HepG2 (cell line): ENCODE measurements around the gene ELFN1. TPM values are rescaled to one million over a fixed set of nuclear protein-coding genes. Genes with fewer than 3 reads are reported as not detected.
A peak's percentile ranks its signal among the peaks of the same experiment; 100 is the strongest.

Experiments used
- ATF7-NPFF ChIP-seq: sonication (generic); formaldehyde crosslinking; IDR thresholded peaks from 2 replicates; pipeline ENCODE4 v1.8.1; 2023; ENCODE audit warnings: mild to moderate bottlenecking, low read depth, missing genetic modification reagents, moderate library complexity
- CBFB ChIP-seq: sonication (generic); formaldehyde crosslinking; IDR thresholded peaks from 2 replicates; pipeline ENCODE4 v1.4.0; 2020; ENCODE audit warnings: missing genetic modification reagents
- CTCF ChIP-seq: sonication (generic); formaldehyde crosslinking; IDR thresholded peaks from 2 replicates; pipeline ENCODE4 v1.5.0; 2020; ENCODE audit warnings: mild to moderate bottlenecking, missing genetic modification reagents, moderate library complexity
- NKX3-1 ChIP-seq: sonication (generic); formaldehyde crosslinking; IDR thresholded peaks from 2 replicates; pipeline ENCODE4 v1.5.0; 2020; ENCODE audit warnings: missing genetic modification reagents
- SCMH1 ChIP-seq: sonication (generic); formaldehyde crosslinking; IDR thresholded peaks from 2 replicates; pipeline ENCODE4 v1.9.0; 2021; ENCODE audit warnings: missing genetic modification reagents, mild to moderate bottlenecking, borderline replicate concordance
- STAT5B ChIP-seq: sonication (generic); formaldehyde crosslinking; IDR thresholded peaks from 2 replicates; pipeline ENCODE4 v1.4.0; 2020; ENCODE audit warnings: missing genetic modification reagents
- XRCC5 ChIP-seq: fragments of 200-400 bp; formaldehyde crosslinking; optimal IDR thresholded peaks from 2 replicates; pipeline ENCODE3; 2017; ENCODE audit warnings: mild to moderate bottlenecking, low read length
- ZBTB49 ChIP-seq: sonication (generic); formaldehyde crosslinking; IDR thresholded peaks from 2 replicates; pipeline ENCODE4 v1.4.0; 2020; ENCODE audit warnings: missing genetic modification reagents, borderline replicate concordance
- ZNF501 ChIP-seq: sonication (generic); formaldehyde crosslinking; IDR thresholded peaks from 2 replicates; pipeline ENCODE4 v1.5.1; 2020; ENCODE audit warnings: mild to moderate bottlenecking, moderate library complexity, missing genetic modification reagents
- ZNF556 ChIP-seq: sonication (generic); formaldehyde crosslinking; IDR thresholded peaks from 2 replicates; pipeline ENCODE4 v1.4.0; 2020; ENCODE audit warnings: mild to moderate bottlenecking, missing genetic modification reagents, borderline replicate concordance
- ZNF558 ChIP-seq: sonication (generic); formaldehyde crosslinking; IDR thresholded peaks from 2 replicates; pipeline ENCODE4 v1.9.0; 2022; ENCODE audit warnings: mild to moderate bottlenecking, missing genetic modification reagents, borderline replicate concordance
- ZNF615 ChIP-seq: sonication (generic); formaldehyde crosslinking; IDR thresholded peaks from 2 replicates; pipeline ENCODE4 v1.5.0; 2020; ENCODE audit warnings: mild to moderate bottlenecking, missing genetic modification reagents, borderline replicate concordance
- ZSCAN22 ChIP-seq: sonication (generic); formaldehyde crosslinking; IDR thresholded peaks from 2 replicates; pipeline ENCODE4 v1.4.0; 2020; ENCODE audit warnings: mild to moderate bottlenecking, missing genetic modification reagents
- ZSCAN5A ChIP-seq: sonication (generic); formaldehyde crosslinking; IDR thresholded peaks from 2 replicates; pipeline ENCODE4 v1.8.0; 2022; ENCODE audit warnings: mild to moderate bottlenecking, missing genetic modification reagents, borderline replicate concordance
- polyA plus RNA-seq, 8 experiments: library from polyadenylated mRNA; depleted of rRNA in 3 of 8; stranded (reverse) in 7 of 8; unstranded in 1 of 8; fragments of >200 nt; fragmentation: Illumina TruSeq in 4 of 8; extraction: Trizol in 4 of 8; gene quantifications; 2 replicates each; pipeline versions ENCODE4 v1.2.1 to v1.2.3, GENCODE V29; 2011 to 2016; ENCODE audit warnings: low read depth in 4 of 8, missing spikeins in 1 of 8, mixed read lengths in 1 of 8; ENCODE audit not compliant: insufficient read depth in 1 of 8
- total RNA-seq, 5 experiments: library from RNA; depleted of rRNA; stranded (reverse); fragments of >200 nt; fragmentation: Illumina TruSeq; extraction: Trizol; gene quantifications; 2 replicates each; pipeline ENCODE4 v1.2.3, GENCODE V29; 2016; ENCODE audit warnings: low read depth in 1 of 5
- TF ChIP-seq, protein P1 (sequence below): sonication (generic); formaldehyde crosslinking; IDR thresholded peaks from 2 replicates; pipeline ENCODE4 v1.4.0; 2020; ENCODE audit warnings: missing genetic modification reagents

ELFN1 gene
- total and polyA plus RNA-seq, 2 of the 13 experiments (the other 11 are each of a cell fraction or from before 2014, with no cell fraction given): 0.13 to 0.18 TPM

- TF ChIP-seq ZSCAN5A (CRISPR knock-in tag) (0 out of 2 replicates have a peak, but pooled peaks have one; percentile 20), ZNF556 (CRISPR knock-in tag) (no peak), NKX3-1 (CRISPR knock-in tag) (no peak), STAT5B (CRISPR knock-in tag) (no peak), ATF7-NPFF (CRISPR knock-in tag) (no peak), ZBTB49 (CRISPR knock-in tag) (no peak), SCMH1 (CRISPR knock-in tag) (no peak), ZNF615 (CRISPR knock-in tag) (no peak), CBFB (no peak), ZSCAN22 (CRISPR knock-in tag) (peak; percentile 87), CTCF (CRISPR knock-in tag) (no peak), ZNF501 (CRISPR knock-in tag) (0 out of 2 replicates have a peak, but pooled peaks have one; percentile 4), ZNF558 (CRISPR knock-in tag) (peak; percentile 62; the same call in 1 of the 2 replicates), XRCC5 (peak; percentile 36)
- TF ChIP-seq, protein P1, sequence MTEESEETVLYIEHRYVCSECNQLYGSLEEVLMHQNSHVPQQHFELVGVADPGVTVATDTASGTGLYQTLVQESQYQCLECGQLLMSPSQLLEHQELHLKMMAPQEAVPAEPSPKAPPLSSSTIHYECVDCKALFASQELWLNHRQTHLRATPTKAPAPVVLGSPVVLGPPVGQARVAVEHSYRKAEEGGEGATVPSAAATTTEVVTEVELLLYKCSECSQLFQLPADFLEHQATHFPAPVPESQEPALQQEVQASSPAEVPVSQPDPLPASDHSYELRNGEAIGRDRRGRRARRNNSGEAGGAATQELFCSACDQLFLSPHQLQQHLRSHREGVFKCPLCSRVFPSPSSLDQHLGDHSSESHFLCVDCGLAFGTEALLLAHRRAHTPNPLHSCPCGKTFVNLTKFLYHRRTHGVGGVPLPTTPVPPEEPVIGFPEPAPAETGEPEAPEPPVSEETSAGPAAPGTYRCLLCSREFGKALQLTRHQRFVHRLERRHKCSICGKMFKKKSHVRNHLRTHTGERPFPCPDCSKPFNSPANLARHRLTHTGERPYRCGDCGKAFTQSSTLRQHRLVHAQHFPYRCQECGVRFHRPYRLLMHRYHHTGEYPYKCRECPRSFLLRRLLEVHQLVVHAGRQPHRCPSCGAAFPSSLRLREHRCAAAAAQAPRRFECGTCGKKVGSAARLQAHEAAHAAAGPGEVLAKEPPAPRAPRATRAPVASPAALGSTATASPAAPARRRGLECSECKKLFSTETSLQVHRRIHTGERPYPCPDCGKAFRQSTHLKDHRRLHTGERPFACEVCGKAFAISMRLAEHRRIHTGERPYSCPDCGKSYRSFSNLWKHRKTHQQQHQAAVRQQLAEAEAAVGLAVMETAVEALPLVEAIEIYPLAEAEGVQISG: no peak
Observed at GRCh38 chr7:1742555-1743303, 72.7 kb downstream of the ELFN1 start (continued).
